ENCODE data around the gene ZBTB37. TPM values are rescaled to one million over a fixed set of nuclear protein-coding genes. Genes with fewer than 3 reads are reported as not detected.
A peak's percentile ranks its signal among the peaks of the same experiment; 100 is the strongest.

Gene ZBTB37
- total and polyA plus RNA-seq, 9 of the 15 experiments (the other 6 are each of a cell fraction or from before 2014, with no cell fraction given), result 1.3 to 13.9 (median 5.4) TPM

DNA sequence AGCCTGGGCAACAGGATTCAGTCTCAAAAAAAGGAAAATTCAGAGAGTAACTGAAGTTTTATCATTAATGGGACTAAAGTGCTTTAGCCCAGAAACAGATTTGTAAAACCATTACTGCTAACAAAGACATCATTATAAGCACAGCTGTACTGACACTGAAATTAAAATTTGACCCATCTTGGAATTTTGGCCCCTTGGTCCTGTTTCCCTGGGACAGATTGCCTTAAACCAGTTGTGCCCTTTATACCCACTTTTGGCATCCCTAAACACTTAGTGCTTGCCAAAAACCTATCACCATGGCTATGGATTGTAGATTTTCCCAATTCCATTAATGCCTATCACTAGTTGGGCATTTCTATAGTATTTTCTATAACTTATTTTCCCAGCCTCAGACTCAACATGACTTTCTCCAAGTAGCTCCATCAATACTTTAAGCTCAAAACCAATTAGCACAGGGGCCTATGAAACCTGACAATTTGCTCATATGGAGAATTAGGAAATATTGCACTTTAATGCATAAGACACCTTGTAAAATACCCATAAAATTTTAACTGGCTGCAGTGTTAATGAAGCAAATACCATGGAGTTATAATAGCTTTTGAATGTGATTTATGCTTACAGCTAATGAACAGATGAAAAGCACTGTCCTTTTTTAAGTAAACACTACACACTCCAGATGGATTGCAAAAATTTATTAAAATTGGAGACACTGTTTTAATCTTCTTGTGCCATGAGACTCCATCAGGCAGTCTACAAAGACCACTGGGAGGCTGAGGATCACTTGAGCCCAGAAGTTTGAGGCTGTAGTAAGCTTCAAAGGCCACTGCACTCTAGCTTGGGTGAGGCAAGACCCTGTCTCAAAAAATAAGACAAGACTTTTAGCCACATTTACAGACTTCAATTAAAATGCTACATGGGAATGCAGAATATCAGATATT is 4.7 kb upstream of the ZBTB37 start (continued):
- TF ChIP-seq CGGBP1 (CRISPR knock-in tag; IDR thresholded peaks at IDR 0.05), result peak; percentile 60; the same call in 1 of the 2 replicates
- TF ChIP-seq HEY1 (CRISPR knock-in tag; IDR thresholded peaks at IDR 0.05; ENCODE audit: borderline replicate concordance), result no peak
- TF ChIP-seq, protein P1, sequence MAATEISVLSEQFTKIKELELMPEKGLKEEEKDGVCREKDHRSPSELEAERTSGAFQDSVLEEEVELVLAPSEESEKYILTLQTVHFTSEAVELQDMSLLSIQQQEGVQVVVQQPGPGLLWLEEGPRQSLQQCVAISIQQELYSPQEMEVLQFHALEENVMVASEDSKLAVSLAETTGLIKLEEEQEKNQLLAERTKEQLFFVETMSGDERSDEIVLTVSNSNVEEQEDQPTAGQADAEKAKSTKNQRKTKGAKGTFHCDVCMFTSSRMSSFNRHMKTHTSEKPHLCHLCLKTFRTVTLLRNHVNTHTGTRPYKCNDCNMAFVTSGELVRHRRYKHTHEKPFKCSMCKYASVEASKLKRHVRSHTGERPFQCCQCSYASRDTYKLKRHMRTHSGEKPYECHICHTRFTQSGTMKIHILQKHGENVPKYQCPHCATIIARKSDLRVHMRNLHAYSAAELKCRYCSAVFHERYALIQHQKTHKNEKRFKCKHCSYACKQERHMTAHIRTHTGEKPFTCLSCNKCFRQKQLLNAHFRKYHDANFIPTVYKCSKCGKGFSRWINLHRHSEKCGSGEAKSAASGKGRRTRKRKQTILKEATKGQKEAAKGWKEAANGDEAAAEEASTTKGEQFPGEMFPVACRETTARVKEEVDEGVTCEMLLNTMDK (IDR thresholded peaks at IDR 0.05; ENCODE audit: borderline replicate concordance, insufficient read depth, low read depth, low read length, poor library complexity, severe bottlenecking), result no peak
- TF ChIP-seq, protein P2, sequence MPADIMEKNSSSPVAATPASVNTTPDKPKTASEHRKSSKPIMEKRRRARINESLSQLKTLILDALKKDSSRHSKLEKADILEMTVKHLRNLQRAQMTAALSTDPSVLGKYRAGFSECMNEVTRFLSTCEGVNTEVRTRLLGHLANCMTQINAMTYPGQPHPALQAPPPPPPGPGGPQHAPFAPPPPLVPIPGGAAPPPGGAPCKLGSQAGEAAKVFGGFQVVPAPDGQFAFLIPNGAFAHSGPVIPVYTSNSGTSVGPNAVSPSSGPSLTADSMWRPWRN (IDR thresholded peaks at IDR 0.05; ENCODE audit: low read depth), result no peak
- no peak for TF ChIP-seq MCM3 (IDR thresholded peaks at IDR 0.05)
- no peak for TF ChIP-seq ZNF830 (CRISPR knock-in tag; IDR thresholded peaks at IDR 0.05)
- no peak for TF ChIP-seq MAFF (IDR thresholded peaks at IDR 0.05; ENCODE audit: low read length)
- TF ChIP-seq POLR3G (IDR thresholded peaks at IDR 0.05; ENCODE audit: extremely low read depth, insufficient read length, insufficient replicate concordance), result no peak
- TF ChIP-seq, protein P3, sequence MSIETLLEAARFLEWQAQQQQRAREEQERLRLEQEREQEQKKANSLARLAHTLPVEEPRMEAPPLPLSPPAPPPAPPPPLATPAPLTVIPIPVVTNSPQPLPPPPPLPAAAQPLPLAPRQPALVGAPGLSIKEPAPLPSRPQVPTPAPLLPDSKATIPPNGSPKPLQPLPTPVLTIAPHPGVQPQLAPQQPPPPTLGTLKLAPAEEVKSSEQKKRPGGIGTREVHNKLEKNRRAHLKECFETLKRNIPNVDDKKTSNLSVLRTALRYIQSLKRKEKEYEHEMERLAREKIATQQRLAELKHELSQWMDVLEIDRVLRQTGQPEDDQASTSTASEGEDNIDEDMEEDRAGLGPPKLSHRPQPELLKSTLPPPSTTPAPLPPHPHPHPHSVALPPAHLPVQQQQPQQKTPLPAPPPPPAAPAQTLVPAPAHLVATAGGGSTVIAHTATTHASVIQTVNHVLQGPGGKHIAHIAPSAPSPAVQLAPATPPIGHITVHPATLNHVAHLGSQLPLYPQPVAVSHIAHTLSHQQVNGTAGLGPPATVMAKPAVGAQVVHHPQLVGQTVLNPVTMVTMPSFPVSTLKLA (conservative IDR thresholded peaks at IDR 0.05), result no peak
- no peak for TF ChIP-seq LCOR (CRISPR knock-in tag; IDR thresholded peaks at IDR 0.05)
- TF ChIP-seq, protein P4, sequence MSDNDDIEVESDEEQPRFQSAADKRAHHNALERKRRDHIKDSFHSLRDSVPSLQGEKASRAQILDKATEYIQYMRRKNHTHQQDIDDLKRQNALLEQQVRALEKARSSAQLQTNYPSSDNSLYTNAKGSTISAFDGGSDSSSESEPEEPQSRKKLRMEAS (CRISPR knock-in tag; IDR thresholded peaks at IDR 0.05), result no peak
- no peak for TF ChIP-seq PCBP1 (IDR thresholded peaks at IDR 0.05; ENCODE audit: low read depth, low read length, poor library complexity, severe bottlenecking)
- no peak for TF ChIP-seq ETV5 (CRISPR knock-in tag; IDR thresholded peaks at IDR 0.05; ENCODE audit: low read depth)
- peak; percentile 35; the same call in 1 of the 2 replicates for TF ChIP-seq SMAD3 (CRISPR knock-in tag; conservative IDR thresholded peaks at IDR 0.05)
- TF ChIP-seq ZNF212 (CRISPR knock-in tag; IDR thresholded peaks at IDR 0.05), result no peak
- TF ChIP-seq NFYB (IDR thresholded peaks at IDR 0.05; ENCODE audit: extremely low read depth, insufficient read length), result no peak
- TF ChIP-seq, protein P5, sequence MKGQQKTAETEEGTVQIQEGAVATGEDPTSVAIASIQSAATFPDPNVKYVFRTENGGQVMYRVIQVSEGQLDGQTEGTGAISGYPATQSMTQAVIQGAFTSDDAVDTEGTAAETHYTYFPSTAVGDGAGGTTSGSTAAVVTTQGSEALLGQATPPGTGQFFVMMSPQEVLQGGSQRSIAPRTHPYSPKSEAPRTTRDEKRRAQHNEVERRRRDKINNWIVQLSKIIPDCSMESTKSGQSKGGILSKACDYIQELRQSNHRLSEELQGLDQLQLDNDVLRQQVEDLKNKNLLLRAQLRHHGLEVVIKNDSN (CRISPR knock-in tag; IDR thresholded peaks at IDR 0.05), result no peak
- TF ChIP-seq FOXK2 (conservative IDR thresholded peaks at IDR 0.05 in 1 of 2, IDR thresholded peaks at IDR 0.05 in 1 of 2; ENCODE audit: low read depth in 2 of 2), result no peak
- TF ChIP-seq CREBBP (IDR thresholded peaks at IDR 0.05; ENCODE audit: low read depth, low read length), result no peak
- no peak for TF ChIP-seq SAFB (IDR thresholded peaks at IDR 0.05; ENCODE audit: borderline replicate concordance, low read depth, low read length)
- no peak for TF ChIP-seq DPF2 (IDR thresholded peaks at IDR 0.05)
- TF ChIP-seq POLR2B (IDR thresholded peaks at IDR 0.05; ENCODE audit: low read depth, partially characterized antibody), result peak; percentile 27

Data from K562 (cell line).